SH-SY5Y (cell line): ENCODE measurements around the gene RABGGTA.

Experiments
- GATA2 ChIP-seq: IDR thresholded peaks from 2 replicates; pipeline ENCODE4 v1.6.1; 2011; ENCODE audit warnings: mild to moderate bottlenecking, low read depth, low read length
- GATA3 ChIP-seq: IDR thresholded peaks from 2 replicates; pipeline ENCODE4 v1.6.1; 2011; ENCODE audit warnings: low read depth, mild to moderate bottlenecking, low read length, moderate library complexity

GRCh38 chr14:24246765-24247212 lies 24.6 kb downstream of the RABGGTA start:
- TF ChIP-seq GATA3 (no peak), GATA2 (no peak)
